ENCODE results near the gene MORN4.

MORN4 gene

DNA sequence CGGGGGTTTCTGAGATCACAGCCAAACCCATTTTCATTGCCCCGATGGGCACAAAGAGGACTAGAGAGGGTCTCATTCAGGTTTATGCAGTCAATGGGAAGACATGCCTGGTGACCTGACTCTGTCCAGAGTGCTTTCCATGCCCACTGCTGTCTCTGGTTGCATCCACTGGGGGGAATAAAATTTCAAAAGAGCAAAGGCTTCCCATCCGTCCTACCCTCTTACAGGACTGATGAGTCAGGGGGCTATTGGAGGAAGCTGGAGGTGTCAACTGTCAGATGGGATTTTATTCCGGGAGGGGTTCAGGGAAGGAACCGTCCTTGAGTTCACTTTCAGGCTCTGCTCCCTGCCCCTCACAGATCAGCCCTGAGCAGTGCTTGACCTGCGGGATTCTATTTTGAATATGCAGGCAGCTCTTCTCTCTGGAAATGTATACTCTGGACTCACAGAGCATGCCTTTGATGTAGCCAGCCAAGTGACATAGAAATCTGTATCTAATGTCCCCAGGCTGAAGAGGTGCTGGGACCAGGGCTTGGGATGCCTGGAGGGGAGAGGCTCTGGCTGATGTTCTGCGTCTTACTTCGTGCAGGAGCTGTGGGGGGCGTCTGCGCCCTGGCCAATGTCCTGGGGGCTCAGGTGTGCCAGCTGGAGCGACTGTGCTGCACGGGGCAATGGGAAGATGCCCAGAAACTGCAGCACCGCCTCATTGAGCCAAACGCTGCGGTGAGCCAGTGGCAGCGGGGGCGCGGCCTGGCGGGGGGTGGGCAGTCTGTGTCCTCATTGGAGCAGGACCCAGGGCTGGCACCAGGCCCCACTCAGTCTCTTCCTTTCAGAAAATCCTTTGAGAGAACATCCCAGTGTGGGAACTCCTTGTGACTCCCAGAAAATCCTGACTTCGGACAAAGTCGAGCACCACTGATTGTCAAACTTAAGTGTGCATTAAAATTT is 31.8 kb downstream of the MORN4 start:
- Histone ChIP-seq H3K4me3 (ENCODE audit: low read length) (no peak overlapping the region), H3K27ac (ENCODE audit: low read depth, low read length) (no peak overlapping the region), H3K79me2 (ENCODE audit: control insufficient read depth, low read length) (no peaks in the 10 kb centered on the region), H3F3A (ENCODE audit: control insufficient read depth, insufficient read depth) (no peaks in the 10 kb centered on the region), H3K36me3 (ENCODE audit: control insufficient read depth, low read length) (no peaks in the 10 kb centered on the region), H3K4me2 (ENCODE audit: low read length) (no peak overlapping the region), H3K27me3 (ENCODE audit: control insufficient read depth, low read length) (no peaks in the 10 kb centered on the region), H3K4me1 (ENCODE audit: control insufficient read depth, low read length) (no peaks in the 10 kb centered on the region), H3K9me3 (ENCODE audit: control insufficient read depth, insufficient read depth, low read length) (no peaks in the 10 kb centered on the region), H3K9me2 (replicated peaks; ENCODE audit: control insufficient read depth, low read length) (no peaks in the 10 kb centered on the region), H4K20me1 (ENCODE audit: control insufficient read depth, insufficient read depth, low read depth, low read length) (no peaks in the 10 kb centered on the region)
- no peak for TF ChIP-seq EZH2phosphoT487 (IDR thresholded peaks at IDR 0.05; ENCODE audit: borderline replicate concordance, low read length)
- TF ChIP-seq, protein P1, sequence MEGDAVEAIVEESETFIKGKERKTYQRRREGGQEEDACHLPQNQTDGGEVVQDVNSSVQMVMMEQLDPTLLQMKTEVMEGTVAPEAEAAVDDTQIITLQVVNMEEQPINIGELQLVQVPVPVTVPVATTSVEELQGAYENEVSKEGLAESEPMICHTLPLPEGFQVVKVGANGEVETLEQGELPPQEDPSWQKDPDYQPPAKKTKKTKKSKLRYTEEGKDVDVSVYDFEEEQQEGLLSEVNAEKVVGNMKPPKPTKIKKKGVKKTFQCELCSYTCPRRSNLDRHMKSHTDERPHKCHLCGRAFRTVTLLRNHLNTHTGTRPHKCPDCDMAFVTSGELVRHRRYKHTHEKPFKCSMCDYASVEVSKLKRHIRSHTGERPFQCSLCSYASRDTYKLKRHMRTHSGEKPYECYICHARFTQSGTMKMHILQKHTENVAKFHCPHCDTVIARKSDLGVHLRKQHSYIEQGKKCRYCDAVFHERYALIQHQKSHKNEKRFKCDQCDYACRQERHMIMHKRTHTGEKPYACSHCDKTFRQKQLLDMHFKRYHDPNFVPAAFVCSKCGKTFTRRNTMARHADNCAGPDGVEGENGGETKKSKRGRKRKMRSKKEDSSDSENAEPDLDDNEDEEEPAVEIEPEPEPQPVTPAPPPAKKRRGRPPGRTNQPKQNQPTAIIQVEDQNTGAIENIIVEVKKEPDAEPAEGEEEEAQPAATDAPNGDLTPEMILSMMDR (IDR thresholded peaks at IDR 0.05; ENCODE audit: low read depth, low read length, poor library complexity, severe bottlenecking) = no peak

DNA sequence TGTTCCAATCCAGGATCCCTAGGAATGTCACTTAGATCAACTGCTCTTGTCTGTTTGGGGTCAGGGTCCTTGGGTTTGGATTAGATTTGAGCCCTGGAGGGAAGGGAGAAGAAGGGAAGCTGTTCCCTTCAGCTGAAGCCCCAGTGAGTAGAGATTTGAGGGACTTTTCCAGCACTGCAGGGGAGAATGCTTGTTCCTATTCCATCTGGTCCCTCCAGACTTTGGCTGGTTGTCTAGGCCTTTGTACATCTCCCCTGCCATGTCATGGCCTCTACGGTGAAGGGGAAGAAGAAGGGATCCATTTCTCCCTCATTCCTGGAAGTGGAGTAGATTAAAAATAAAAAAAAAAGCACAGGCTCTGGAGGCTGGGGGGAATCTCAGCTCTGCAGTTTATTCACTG is 32.7 kb downstream of the MORN4 start:
- Histone ChIP-seq H3K36me3 (ENCODE audit: control insufficient read depth, low read length) (no peaks in the 10 kb centered on the region), H3K4me1 (ENCODE audit: control insufficient read depth, low read length) (no peaks in the 10 kb centered on the region), H3K9me3 (ENCODE audit: control insufficient read depth, insufficient read depth, low read length) (no peaks in the 10 kb centered on the region), H3K4me3 (ENCODE audit: low read length) (no peak overlapping the region), H3F3A (ENCODE audit: control insufficient read depth, insufficient read depth) (no peaks in the 10 kb centered on the region), H3K4me2 (ENCODE audit: low read length) (no peak overlapping the region), H3K9me2 (replicated peaks; ENCODE audit: control insufficient read depth, low read length) (no peaks in the 10 kb centered on the region), H3K27ac (ENCODE audit: low read depth, low read length) (no peak overlapping the region), H3K79me2 (ENCODE audit: control insufficient read depth, low read length) (no peaks in the 10 kb centered on the region), H4K20me1 (ENCODE audit: control insufficient read depth, insufficient read depth, low read depth, low read length) (no peaks in the 10 kb centered on the region), H3K27me3 (ENCODE audit: control insufficient read depth, low read length) (no peaks in the 10 kb centered on the region)
- TF ChIP-seq EZH2phosphoT487 (IDR thresholded peaks at IDR 0.05; ENCODE audit: borderline replicate concordance, low read length) = no peak
- TF ChIP-seq, protein P1 (IDR thresholded peaks at IDR 0.05; ENCODE audit: low read depth, low read length, poor library complexity, severe bottlenecking) = no peak

DNA sequence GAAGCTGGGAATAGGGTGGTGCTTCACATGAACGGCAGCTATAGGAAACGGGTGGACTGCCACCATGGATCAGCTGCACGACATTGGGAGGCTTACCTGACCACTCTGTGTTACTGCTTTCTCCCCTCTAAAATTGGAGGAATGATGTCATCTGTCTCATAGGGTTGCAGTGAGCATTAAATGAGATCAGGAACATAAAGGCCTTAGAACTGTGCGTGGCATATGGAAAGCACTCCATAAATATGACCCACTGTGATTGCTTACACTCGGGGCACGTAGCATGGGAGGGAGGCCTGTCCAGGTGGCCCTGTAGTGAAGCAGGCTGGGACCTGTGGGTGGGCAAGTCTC is 34.1 kb downstream of the MORN4 start:
- Histone ChIP-seq H3K4me3 (ENCODE audit: low read length) (no peak overlapping the region), H3K27ac (ENCODE audit: low read depth, low read length) (no peak overlapping the region), H3K9me2 (replicated peaks; ENCODE audit: control insufficient read depth, low read length) (no peaks in the 10 kb centered on the region), H3K4me1 (ENCODE audit: control insufficient read depth, low read length) (no peaks in the 10 kb centered on the region), H3K9me3 (ENCODE audit: control insufficient read depth, insufficient read depth, low read length) (no peaks in the 10 kb centered on the region), H3K4me2 (ENCODE audit: low read length) (no peak overlapping the region), H3K36me3 (ENCODE audit: control insufficient read depth, low read length) (no peaks in the 10 kb centered on the region), H4K20me1 (ENCODE audit: control insufficient read depth, insufficient read depth, low read depth, low read length) (no peaks in the 10 kb centered on the region), H3K27me3 (ENCODE audit: control insufficient read depth, low read length) (no peaks in the 10 kb centered on the region), H3F3A (ENCODE audit: control insufficient read depth, insufficient read depth) (no peaks in the 10 kb centered on the region), H3K79me2 (ENCODE audit: control insufficient read depth, low read length) (no peaks in the 10 kb centered on the region)
- no peak for TF ChIP-seq EZH2phosphoT487 (IDR thresholded peaks at IDR 0.05; ENCODE audit: borderline replicate concordance, low read length)
- TF ChIP-seq, protein P1 (IDR thresholded peaks at IDR 0.05; ENCODE audit: low read depth, low read length, poor library complexity, severe bottlenecking) = no peak
